GM18511 (cell line): ENCODE results near the gene TOMM7.

Experiments
- ATAC-seq: cut with Tn5 transposase; IDR thresholded peaks from one replicate; pipeline ENCODE4 v1.9.1; 2021; ENCODE audit warnings: mild to moderate bottlenecking, moderate library complexity; ENCODE audit not compliant: unreplicated experiment

The TOMM7 gene

GRCh38 chr7:22822486-22823141 is at the start of gene TOMM7:
TOMM7 (minus strand) TSS chr7:22822849; CDS start chr7:22822779, 70 bp downstream.
- peak; percentile 82 for ATAC-seq

GRCh38 chr7:22872096-22872807 is 49.6 kb upstream of the TOMM7 start:
- ATAC-seq: peak; percentile 99

DNA sequence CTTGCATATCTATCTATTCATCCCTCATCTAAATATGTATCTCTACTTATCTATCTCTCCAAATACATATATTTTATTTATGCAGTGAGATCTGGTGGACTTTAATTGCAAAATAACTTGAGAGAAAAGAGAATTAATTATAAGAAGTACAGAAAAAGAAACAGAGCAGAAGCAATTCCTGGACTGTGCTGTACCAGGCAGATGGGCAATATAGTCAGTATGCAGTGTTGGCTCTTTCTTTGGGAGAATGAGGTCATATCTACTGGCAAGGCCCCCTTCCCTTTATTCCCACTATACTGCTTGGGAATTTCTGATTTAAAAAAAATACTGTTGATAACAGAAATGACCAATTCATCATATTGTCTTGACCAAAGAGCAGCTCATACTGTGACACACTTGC is 49.0 kb upstream of the TOMM7 start:
- ATAC-seq: peak; percentile 1

GRCh38 chr7:22868509-22868908 is 45.9 kb upstream of the TOMM7 start:
- no peak for ATAC-seq

DNA sequence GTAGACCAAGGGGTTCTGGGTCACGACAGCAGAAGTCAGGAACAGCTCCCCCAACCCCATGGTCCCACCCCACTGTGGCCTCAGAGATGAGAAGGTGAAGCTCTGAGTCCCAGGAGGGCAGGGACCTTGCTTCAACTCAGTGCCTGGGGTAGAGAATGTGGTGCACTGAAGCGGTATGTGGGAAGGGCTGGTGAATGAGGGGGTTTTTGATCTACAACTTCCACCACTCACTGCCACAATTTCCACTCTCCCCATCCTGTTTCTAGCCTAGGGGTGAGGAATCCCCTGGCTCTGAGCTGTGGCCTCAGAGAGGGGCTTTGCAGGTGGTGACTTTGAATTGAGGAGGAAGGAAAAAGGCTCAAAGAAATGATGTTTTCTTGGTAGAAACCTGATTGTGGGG is 44.9 kb upstream of the TOMM7 start:
- ATAC-seq: no peak

GRCh38 chr7:22867003-22867402 is 44.4 kb upstream of the TOMM7 start:
- ATAC-seq: no peak

- ATAC-seq: no peak
Measured at GRCh38 chr7:22865602-22865960, 42.9 kb upstream of the TOMM7 start.

- no peak for ATAC-seq
Measured at GRCh38 chr7:22864855-22865601, 42.4 kb upstream of the TOMM7 start.

GRCh38 chr7:22864301-22864700 is 41.7 kb upstream of the TOMM7 start:
- ATAC-seq: no peak

DNA sequence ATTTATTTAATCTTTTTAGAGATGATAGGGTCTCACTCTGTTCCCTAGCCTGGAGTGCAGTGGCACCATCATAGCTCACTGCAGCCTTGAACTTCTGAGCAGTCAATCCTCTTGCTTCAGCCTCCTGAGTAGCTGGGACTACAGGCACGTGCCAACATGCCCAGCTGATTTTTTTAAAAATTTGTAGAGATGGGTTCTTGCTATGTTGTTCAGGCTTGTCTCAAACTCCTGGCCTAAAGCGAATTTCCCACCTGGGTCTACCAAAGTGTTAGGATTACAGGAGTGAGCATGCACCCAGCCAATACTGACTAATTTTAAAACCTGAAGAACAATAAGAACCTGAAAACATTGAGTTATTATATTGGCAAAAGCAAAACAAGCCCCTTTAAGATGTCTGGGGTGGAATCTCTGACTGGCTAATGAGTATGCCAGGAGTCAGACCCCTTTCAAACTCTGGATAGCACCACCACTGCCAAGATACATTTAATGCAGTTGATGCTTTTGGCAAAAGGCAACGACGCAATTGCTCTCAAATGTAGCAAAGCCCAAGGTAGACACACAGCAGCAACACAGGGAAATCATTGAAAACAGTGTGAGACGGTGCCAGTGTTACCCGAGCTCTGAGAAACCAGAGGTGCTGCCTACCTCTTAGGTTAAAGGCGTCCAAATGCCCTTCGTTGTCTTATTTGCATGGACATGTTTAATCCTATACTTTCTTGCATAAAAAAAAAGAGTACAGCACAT is 40.7 kb upstream of the TOMM7 start:
- no peak for ATAC-seq

DNA sequence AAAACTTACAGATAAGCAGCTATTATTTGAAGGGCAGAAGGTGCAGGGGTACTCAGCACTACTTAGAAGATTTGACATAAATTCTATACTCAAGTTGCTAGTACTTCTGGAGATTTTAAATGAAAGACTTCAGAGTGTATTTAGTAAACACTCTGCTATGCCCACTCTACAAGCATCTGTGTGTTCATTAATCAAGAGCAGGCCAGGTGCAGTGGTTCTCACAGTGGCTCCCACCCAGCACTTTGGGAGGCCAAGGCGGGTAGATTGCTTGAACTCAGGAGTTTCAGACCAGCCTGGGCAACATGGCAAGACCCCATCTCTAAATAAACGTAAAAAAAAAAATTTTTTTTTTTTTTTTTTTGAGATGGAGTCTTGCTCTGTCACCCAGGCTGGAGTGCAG is 38.9 kb upstream of the TOMM7 start:
- ATAC-seq: no peak

GRCh38 chr7:22860784-22861482 is 38.3 kb upstream of the TOMM7 start:
- ATAC-seq: no peak

GRCh38 chr7:22860337-22860736 is 37.7 kb upstream of the TOMM7 start:
- ATAC-seq: no peak

- ATAC-seq: no peak
Measured at GRCh38 chr7:22859641-22860290, 37.1 kb upstream of the TOMM7 start.

- no peak for ATAC-seq
Measured at GRCh38 chr7:22858640-22859561, 36.3 kb upstream of the TOMM7 start.

DNA sequence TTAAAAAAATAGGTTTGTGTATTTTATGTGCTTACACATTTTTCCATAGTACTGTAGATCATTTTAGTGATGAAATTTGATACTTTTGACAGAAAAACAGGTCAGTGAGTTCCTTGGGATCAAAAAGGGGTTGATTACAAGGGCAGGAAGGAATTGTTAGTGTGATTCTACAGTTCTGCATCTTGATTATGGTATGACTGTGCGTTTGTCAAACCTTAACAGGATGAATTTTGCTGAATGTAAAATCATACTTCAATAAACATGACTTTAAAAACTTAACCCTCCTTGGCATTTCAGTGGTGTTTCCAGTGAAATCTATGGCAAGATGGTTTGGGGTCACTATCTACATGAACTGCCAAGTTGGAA is 35.6 kb upstream of the TOMM7 start:
- no peak for ATAC-seq

GRCh38 chr7:22856416-22856815 is 33.8 kb upstream of the TOMM7 start:
- no peak for ATAC-seq

GRCh38 chr7:22855049-22855392 is 32.4 kb upstream of the TOMM7 start:
- ATAC-seq: peak; percentile 12
